H1 (cell line): ENCODE measurements around the gene CKAP2L. TPM values are rescaled to one million over a fixed set of nuclear protein-coding genes. Genes with fewer than 3 reads are reported as not detected.

Experiments
- CTCF ChIA-PET: fragments of 300-600 bp; sonication (Branson Sonifier 250); formaldehyde crosslinking; loops from one replicate; lab custom pipeline; 2021; ENCODE audit not compliant: partially characterized antibody; lab: Charles Lee
- POLR2A ChIA-PET: fragments of 300-600 bp; sonication (Branson Sonifier 250); formaldehyde crosslinking; loops from one replicate; lab custom pipeline; 2021; ENCODE audit warnings: inconsistent platforms; ENCODE audit not compliant: partially characterized antibody; lab: Charles Lee
- DNase-seq, 2 experiments: peaks; one replicate each; pipeline versions ENCODE4 v3.0.0 to v3.0.0-alpha.2; 2010 to 2022; ENCODE audit warnings: low spot score in 2 of 2, low read depth in 1 of 2, mixed read lengths in 1 of 2
- FAIRE-seq: peaks from 2 replicates; lab custom pipeline; 2011; peaks lifted over from hg19 to GRCh38; lab: Jason Lieb, UNC
- H2AFZ ChIP-seq: 2 replicates; pipeline ENCODE4 v1.8.1; 2012; ENCODE audit warnings: low read length, inconsistent platforms
- H2AK5ac ChIP-seq: 2 replicates; pipeline ENCODE4 v1.6.1; 2013; ENCODE audit warnings: low read depth, low read length
- H2BK120ac ChIP-seq: replicated peaks from 2 replicates; pipeline ENCODE3; 2013; ENCODE audit warnings: low read depth, low read length, inconsistent platforms
- H2BK12ac ChIP-seq: 2 replicates; pipeline ENCODE4 v1.6.1; 2013; ENCODE audit warnings: low read depth, low read length
- H2BK15ac ChIP-seq: 2 replicates; pipeline ENCODE4 v1.6.1; 2013; ENCODE audit warnings: low read length
- H2BK20ac ChIP-seq: 2 replicates; pipeline ENCODE4 v1.6.1; 2013; ENCODE audit warnings: low read length
- H2BK5ac ChIP-seq: 2 replicates; pipeline ENCODE4 v1.6.1; 2013; ENCODE audit warnings: low read depth, low read length
- H3K14ac ChIP-seq: 2 replicates; pipeline ENCODE4 v1.6.1; 2013; ENCODE audit warnings: inconsistent platforms; ENCODE audit not compliant: insufficient read length
- H3K18ac ChIP-seq: 2 replicates; pipeline ENCODE4 v1.6.1; 2013; ENCODE audit warnings: low read length; ENCODE audit errors: extremely low read depth
- H3K23ac ChIP-seq: 2 replicates; pipeline ENCODE4 v1.6.1; 2013; ENCODE audit warnings: inconsistent platforms; ENCODE audit not compliant: insufficient read length
- H3K23me2 ChIP-seq: 2 replicates; pipeline ENCODE4 v1.6.1; 2013; ENCODE audit warnings: low read depth, low read length
- H3K27ac ChIP-seq: 2 replicates; pipeline ENCODE4 v1.6.1; 2011; ENCODE audit warnings: low read depth, low read length, inconsistent platforms
- H3K27me3 ChIP-seq, 4 experiments: replicated peaks in 1 of 4; 1 replicate in 1 of 4; 2 replicates in 3 of 4; pipeline versions ENCODE4 v1.6.1 to v1.8.1; 2011 to 2013; ENCODE audit warnings: low read length in 3 of 4, mild to moderate bottlenecking in 3 of 4, inconsistent platforms in 2 of 4, mixed read lengths in 2 of 4, moderate library complexity in 1 of 4; ENCODE audit not compliant: control insufficient read depth in 3 of 4, insufficient read depth in 3 of 4; ENCODE audit errors: extremely low read depth in 1 of 4
- H3K36me3 ChIP-seq, 4 experiments: 2 replicates each; pipeline versions ENCODE4 v1.6.1 to v1.8.1; 2011 to 2013; ENCODE audit warnings: mild to moderate bottlenecking in 4 of 4, low read length in 3 of 4, moderate library complexity in 2 of 4, control low read depth in 1 of 4, inconsistent platforms in 1 of 4; ENCODE audit not compliant: insufficient read depth in 4 of 4, control insufficient read depth in 2 of 4
- H3K4ac ChIP-seq: replicated peaks from 2 replicates; pipeline ENCODE3; 2013; ENCODE audit warnings: low read length, low read depth, mixed read lengths, inconsistent platforms; ENCODE audit not compliant: insufficient read length
- H3K4me1 ChIP-seq, 4 experiments: replicated peaks in 1 of 4; 1 replicate in 1 of 4; 2 replicates in 3 of 4; pipeline versions ENCODE4 v1.6.1 to v1.8.1; 2011 to 2013; ENCODE audit warnings: low read length in 3 of 4, inconsistent platforms in 2 of 4, mixed read lengths in 1 of 4; ENCODE audit not compliant: insufficient read depth in 4 of 4, control insufficient read depth in 3 of 4
- H3K4me2 ChIP-seq, 2 experiments: 2 replicates each; pipeline versions ENCODE4 v1.6.1 to v1.8.1; 2011 to 2013; ENCODE audit warnings: low read depth in 2 of 2, low read length in 2 of 2, control low read depth in 1 of 2, inconsistent platforms in 1 of 2, mild to moderate bottlenecking in 1 of 2; ENCODE audit not compliant: insufficient read depth in 1 of 2
- H3K4me3 ChIP-seq, 4 experiments: fragments of 200-600, 300-600 bp in 1 of 4; sonication (generic), shearing (Covaris generic), sonication (Bioruptor Twin) in 1 of 4; 2 replicates each; pipeline versions ENCODE4 v1.5.1 to v1.8.1; 2011 to 2016; ENCODE audit warnings: low read length in 4 of 4, low read depth in 3 of 4, control low read depth in 2 of 4, inconsistent platforms in 2 of 4, mild to moderate bottlenecking in 2 of 4, mixed read lengths in 1 of 4, moderate library complexity in 1 of 4; ENCODE audit not compliant: insufficient read depth in 2 of 4; ENCODE audit errors: extremely low read depth in 1 of 4
- H3K56ac ChIP-seq: replicated peaks from 2 replicates; pipeline ENCODE3; 2013; ENCODE audit warnings: low read depth, mild to moderate bottlenecking, mixed read lengths, low read length, inconsistent platforms; ENCODE audit not compliant: insufficient read length
- H3K79me1 ChIP-seq: 2 replicates; pipeline ENCODE4 v1.6.1; 2013; ENCODE audit warnings: low read depth, low read length, control low read depth
- H3K79me2 ChIP-seq, 2 experiments: 2 replicates each; pipeline versions ENCODE4 v1.6.1 to v1.8.1; 2012 to 2013; ENCODE audit warnings: low read length in 2 of 2, mild to moderate bottlenecking in 2 of 2, inconsistent platforms in 1 of 2; ENCODE audit not compliant: insufficient read depth in 2 of 2, control insufficient read depth in 1 of 2
- H3K9ac ChIP-seq, 4 experiments: replicated peaks in 1 of 4; 1 replicate in 1 of 4; 2 replicates in 3 of 4; pipeline versions ENCODE4 v1.6.1 to v1.8.1; 2011 to 2013; ENCODE audit warnings: low read depth in 3 of 4, low read length in 3 of 4, control low read depth in 2 of 4, mild to moderate bottlenecking in 2 of 4, moderate library complexity in 2 of 4, inconsistent platforms in 1 of 4; ENCODE audit errors: extremely low read depth in 1 of 4
- H3K9me3 ChIP-seq, 2 experiments: 2 replicates each; pipeline versions ENCODE4 v1.6.1 to v1.8.1; 2012 to 2013; ENCODE audit warnings: mild to moderate bottlenecking in 2 of 2, moderate library complexity in 2 of 2, control low read depth in 1 of 2, inconsistent platforms in 1 of 2, low read depth in 1 of 2, low read length in 1 of 2, mixed read lengths in 1 of 2; ENCODE audit not compliant: insufficient read depth in 2 of 2
- H4K20me1 ChIP-seq, 2 experiments: replicated peaks in 1 of 2; 2 replicates each; pipeline versions ENCODE3 to v1.8.1; 2011 to 2013; ENCODE audit warnings: inconsistent platforms in 2 of 2, low read length in 2 of 2, mild to moderate bottlenecking in 1 of 2; ENCODE audit not compliant: insufficient read depth in 2 of 2, control insufficient read depth in 1 of 2
- H4K5ac ChIP-seq: 2 replicates; pipeline ENCODE4 v1.6.1; 2013; ENCODE audit warnings: low read length, low read depth, mixed read lengths, inconsistent platforms; ENCODE audit not compliant: insufficient read length
- H4K8ac ChIP-seq: 2 replicates; pipeline ENCODE4 v1.8.0; 2013; ENCODE audit warnings: mild to moderate bottlenecking, moderate library complexity, low read length, inconsistent platforms; ENCODE audit not compliant: insufficient read depth; ENCODE audit errors: extremely low read depth
- H4K91ac ChIP-seq: replicated peaks from 2 replicates; pipeline ENCODE3; 2013; ENCODE audit warnings: low read length, mixed read lengths, inconsistent platforms; ENCODE audit not compliant: insufficient read length
- ATF3 ChIP-seq: IDR thresholded peaks from 2 replicates; pipeline ENCODE4 v1.6.1; 2011; ENCODE audit warnings: low read depth, mild to moderate bottlenecking, low read length; ENCODE audit not compliant: insufficient read depth
- BACH1 ChIP-seq: IDR thresholded peaks from 2 replicates; pipeline ENCODE4 v1.6.1; 2012; ENCODE audit warnings: low read length, improper control_type of control experiment
- MAFK ChIP-seq: IDR thresholded peaks from 2 replicates; pipeline ENCODE4 v1.6.1; 2012; ENCODE audit warnings: low read depth, mild to moderate bottlenecking, improper control_type of control experiment, low read length
- MAX ChIP-seq: IDR thresholded peaks from 2 replicates; pipeline ENCODE4 v1.6.1; 2012; ENCODE audit warnings: inconsistent platforms
- POU5F1 ChIP-seq: IDR thresholded peaks from 2 replicates; pipeline ENCODE4 v1.6.1; 2011; ENCODE audit warnings: low read depth, mild to moderate bottlenecking, low read length, moderate library complexity
- SP1 ChIP-seq: IDR thresholded peaks from 2 replicates; pipeline ENCODE4 v1.6.1; 2011; ENCODE audit warnings: low read depth, low read length
- SUZ12 ChIP-seq: fragments of 200-600 bp; sonication (generic); IDR thresholded peaks from 2 replicates; pipeline ENCODE4 v1.6.1; 2012; ENCODE audit warnings: mild to moderate bottlenecking, inconsistent platforms, low read length, moderate library complexity, mixed read lengths
- TEAD4 ChIP-seq: IDR thresholded peaks from 2 replicates; pipeline ENCODE4 v1.6.1; 2012; ENCODE audit warnings: low read depth, low read length, inconsistent platforms, mixed read lengths
- WGBS, 2 experiments: shearing (Covaris generic) in 1 of 2; methylation state at CpG; one replicate each; pipeline versions ENCODE4 v1.1.6 to v1.1.7; 2013 to 2015; ENCODE audit warnings: low lambda C conversion rate in 2 of 2, mixed read lengths in 2 of 2, inconsistent platforms in 1 of 2, low coverage in 1 of 2, missing lambda C conversion rate in 1 of 2; ENCODE audit not compliant: insufficient replicate concordance in 2 of 2, insufficient coverage in 1 of 2, insufficient read length in 1 of 2; ENCODE audit errors: extremely low coverage in 1 of 2, missing lambda C conversion rate in 1 of 2; 5-methylcytosine and 5-hydroxymethylcytosine counted together
- polyA plus RNA-seq, 7 experiments: library from polyadenylated mRNA; depleted of rRNA in 3 of 7; stranded (reverse) in 5 of 7; unstranded in 2 of 7; fragments of >200 nt in 5 of 7; fragments of 200-250 nt in 2 of 7; gene quantifications; 1 replicate in 5 of 7; 2 replicates in 1 of 7; 4 replicates in 1 of 7; pipeline versions ENCODE4 v1.2.1 to v1.2.3, GENCODE V29; 2011 to 2013; ENCODE audit warnings: missing spikeins in 2 of 7, mixed read lengths in 2 of 7
- total RNA-seq: library from RNA; stranded (reverse); fragmentation: NEBNext Ultra II Directional; extraction: Animal tissue kit (Norgen Biotek cat#: 25700); gene quantifications from 2 replicates; pipeline ENCODE4 v1.2.1, GENCODE V29; 2021

The CKAP2L gene
- total and polyA plus RNA-seq, 2 of the 8 experiments (the other 6 are each of a cell fraction or from before 2014, with no cell fraction given) = 2.5 to 20.7 TPM

GRCh38 chr2:112794841-112795240 lies 30.4 kb upstream of the CKAP2L start:
- H3K23me2 ChIP-seq = no peaks in the 10 kb centered on the region
- H2AK5ac ChIP-seq = no peak overlapping the region
- no peak overlapping the region for H3K14ac ChIP-seq
- no peaks in the 10 kb centered on the region for H3K36me3 ChIP-seq
- no peak overlapping the region for H3K9ac ChIP-seq
- H3K4me3 ChIP-seq = no peak overlapping the region
- H2BK12ac ChIP-seq = no peak overlapping the region
- H3K79me1 ChIP-seq = no peaks in the 10 kb centered on the region
- H3K56ac ChIP-seq = no peak overlapping the region
- H3K18ac ChIP-seq = no peak overlapping the region
- DNase-seq (no peak), FAIRE-seq (no peak)
- ChIA-PET POLR2A (no interaction called here), CTCF (interaction anchor here (1.3 to 1.6 kb wide), 3 partner anchors 23 to 146 kb away, joined by 3 to 5 read pairs (median 4); no protein-coding TSS in a partner anchor)
- H4K91ac ChIP-seq = no peak overlapping the region
- H2BK15ac ChIP-seq = no peak overlapping the region
- H2BK5ac ChIP-seq = no peak overlapping the region
- no peak overlapping the region for H2AFZ ChIP-seq
- H3K4ac ChIP-seq = no peak overlapping the region
- H4K5ac ChIP-seq = no peak overlapping the region
- H2BK20ac ChIP-seq = no peak overlapping the region
- TF ChIP-seq POU5F1 (no peak), MAX (no peak), BACH1 (no peak), SUZ12 (no peak), MAFK (no peak), TEAD4 (no peak), ATF3 (no peak), SP1 (no peak)
- peaks cover 0 to 3% of the 10 kb centered on the region in 2 experiments; a peak in 2 of 4 replicates for H3K9me3 ChIP-seq
- H4K20me1 ChIP-seq = no peaks in the 10 kb centered on the region
- no peak overlapping the region for H3K4me2 ChIP-seq
- WGBS, 2 experiments = 87% methylated on average over 3 of the region's 3 CpGs; no CpG with 5 or more reads in 1 of the 2 experiments
- H3K4me1 ChIP-seq = peaks cover 0 to 6% (median 2%) of the 10 kb centered on the region in 4 experiments; a peak in 5 of 7 replicates
- H3K23ac ChIP-seq = no peak overlapping the region
- no peaks in the 10 kb centered on the region for H3K27me3 ChIP-seq
- H3K79me2 ChIP-seq = no peaks in the 10 kb centered on the region
- no peak overlapping the region for H2BK120ac ChIP-seq
- H3K27ac ChIP-seq = no peak overlapping the region
- H4K8ac ChIP-seq = no peak overlapping the region
